Measurements from ENCODE around the gene DTNBP1. TPM values are rescaled to one million over a fixed set of nuclear protein-coding genes. Genes with fewer than 3 reads are reported as not detected.

DTNBP1 gene, protein sequence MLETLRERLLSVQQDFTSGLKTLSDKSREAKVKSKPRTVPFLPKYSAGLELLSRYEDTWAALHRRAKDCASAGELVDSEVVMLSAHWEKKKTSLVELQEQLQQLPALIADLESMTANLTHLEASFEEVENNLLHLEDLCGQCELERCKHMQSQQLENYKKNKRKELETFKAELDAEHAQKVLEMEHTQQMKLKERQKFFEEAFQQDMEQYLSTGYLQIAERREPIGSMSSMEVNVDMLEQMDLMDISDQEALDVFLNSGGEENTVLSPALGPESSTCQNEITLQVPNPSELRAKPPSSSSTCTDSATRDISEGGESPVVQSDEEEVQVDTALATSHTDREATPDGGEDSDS
- 10 to 100 TPM in 2 of 3 donors, 1 to 10 TPM in 1; 9.3 to 15.0 (median 13.4) TPM for polyA plus RNA-seq

DNA sequence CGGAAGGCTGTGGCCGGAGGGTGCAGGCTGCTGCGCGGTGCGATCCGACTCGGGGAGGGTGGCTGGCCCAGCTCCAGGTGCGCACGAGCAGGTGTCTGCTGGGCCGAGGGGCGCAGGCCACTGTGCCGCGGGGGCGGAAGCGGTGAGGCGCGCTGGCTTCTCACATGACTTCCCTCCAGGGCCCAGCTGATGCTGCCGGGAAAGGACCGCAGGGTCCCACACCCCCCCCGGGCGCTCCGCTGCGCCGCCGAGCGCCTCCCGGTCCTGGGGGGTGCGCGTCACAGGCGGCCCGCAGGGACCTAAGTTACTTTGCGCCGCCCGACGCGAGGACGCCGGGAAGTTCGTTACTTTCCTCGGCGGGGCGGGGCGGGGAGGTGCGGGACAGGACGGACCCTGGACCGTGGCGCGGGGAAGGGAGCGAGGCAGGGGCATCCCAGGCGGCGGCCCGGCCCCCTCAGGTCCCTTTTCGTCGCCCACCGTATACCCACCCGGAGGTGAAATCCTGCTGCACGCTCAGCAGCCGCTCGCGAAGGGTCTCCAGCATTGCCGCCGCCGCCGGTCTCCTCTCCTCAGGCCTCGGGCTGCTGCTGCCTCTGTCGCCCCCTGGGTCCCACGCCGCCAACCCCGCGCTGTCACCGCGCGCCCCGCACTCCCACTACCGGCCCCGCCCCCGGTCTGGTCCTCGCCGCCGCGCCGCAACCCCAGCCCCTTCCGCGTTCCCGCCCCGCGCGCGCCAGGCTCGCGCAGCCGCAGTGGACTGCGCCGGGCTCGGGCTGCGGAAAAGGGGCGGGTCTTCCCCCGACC, at the start of gene DTNBP1:
DTNBP1 (minus strand) TSS at position 703 of the 804 bp plus-strand sequence; CDS start at position 544, 159 bp downstream.
- H3K27ac ChIP-seq (ENCODE audit: low read depth, low read length), result no peak within 1 kb of the TSS
- 0 to 1% (median 1%) methylated on average over 75 to 98 of the region's 98 CpGs for WGBS, 3 donors

DNA sequence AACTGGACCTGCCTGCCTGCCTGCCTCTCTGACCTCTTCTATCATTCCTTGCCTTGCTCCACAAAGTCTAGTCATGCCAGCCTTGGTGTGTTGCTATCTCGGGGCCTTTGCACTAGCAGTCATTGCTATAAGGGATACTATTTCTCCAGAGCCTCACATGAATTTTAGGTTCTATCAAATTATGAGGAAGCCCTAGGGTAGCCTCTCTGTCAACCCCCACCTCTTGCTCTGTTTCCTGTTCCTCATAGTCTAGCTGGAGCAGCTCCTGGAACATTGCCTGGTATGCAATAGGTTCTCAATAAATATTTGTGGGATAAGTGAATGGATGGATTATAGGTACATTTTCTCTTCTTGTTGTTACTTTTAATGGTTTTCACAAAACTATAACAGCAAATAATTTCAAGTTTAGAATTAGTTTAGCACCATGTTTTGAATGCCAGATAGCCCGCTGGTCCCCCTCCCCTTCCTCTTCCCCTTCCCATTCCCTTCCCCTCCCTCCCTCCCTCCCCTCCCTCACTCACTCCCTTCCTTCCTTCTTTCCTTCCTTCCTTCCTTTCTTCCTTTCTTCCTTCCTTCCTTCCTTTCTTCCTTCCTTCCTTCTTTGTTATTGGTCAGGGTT, 46.9 kb upstream of the DTNBP1 start:
- no peak overlapping the region for H3K27ac ChIP-seq (ENCODE audit: low read depth, low read length)
- WGBS, 3 donors, result 80 to 93% (median 92%) methylated on average over 2 of the region's 2 CpGs

DNA sequence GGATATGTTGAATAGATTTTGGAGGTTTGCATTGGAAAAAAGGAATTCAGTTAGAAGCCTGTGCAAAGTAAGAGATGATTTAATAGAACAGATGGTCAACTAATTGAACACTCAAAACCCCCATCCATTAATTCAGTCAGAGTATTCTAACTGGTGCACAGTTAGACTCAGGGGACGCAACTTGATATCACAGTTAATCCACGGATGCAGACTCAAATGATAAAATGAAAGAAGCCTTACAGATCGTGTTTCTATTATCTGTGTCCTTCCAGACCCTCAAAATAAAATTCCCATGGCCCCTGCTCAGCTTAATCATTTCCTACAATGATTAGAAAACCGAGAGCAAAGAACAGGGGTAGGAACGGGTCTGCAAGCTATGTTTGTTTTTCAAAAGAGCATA, 45.4 kb upstream of the DTNBP1 start:
- H3K27ac ChIP-seq (ENCODE audit: low read depth, low read length), result no peak overlapping the region
- 66 to 74% (median 73%) methylated on average over 5 of the region's 5 CpGs for WGBS, 3 donors

DNA sequence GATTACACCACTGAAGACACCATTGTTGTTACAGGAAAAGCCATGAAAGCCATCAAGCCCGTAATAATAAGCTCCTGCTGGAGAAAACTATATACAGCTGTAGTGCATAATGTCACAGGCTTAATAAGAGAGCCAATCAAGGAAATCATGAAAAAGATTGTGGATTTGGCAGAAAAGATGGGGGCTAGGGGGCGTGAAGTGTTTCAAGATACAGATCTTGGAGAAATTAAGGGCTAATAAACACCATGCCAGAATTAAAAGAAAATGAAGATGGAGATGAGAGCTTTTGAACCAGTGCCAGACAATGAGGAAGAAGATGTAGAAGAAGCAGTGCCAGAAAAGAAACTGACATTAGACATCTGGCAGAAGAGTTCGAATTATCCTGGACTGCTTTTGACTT, 43.2 kb upstream of the DTNBP1 start:
- H3K27ac ChIP-seq (ENCODE audit: low read depth, low read length), result no peak overlapping the region
- WGBS, 3 donors, result 44 to 73% (median 61%) methylated on average over 3 of the region's 3 CpGs

DNA sequence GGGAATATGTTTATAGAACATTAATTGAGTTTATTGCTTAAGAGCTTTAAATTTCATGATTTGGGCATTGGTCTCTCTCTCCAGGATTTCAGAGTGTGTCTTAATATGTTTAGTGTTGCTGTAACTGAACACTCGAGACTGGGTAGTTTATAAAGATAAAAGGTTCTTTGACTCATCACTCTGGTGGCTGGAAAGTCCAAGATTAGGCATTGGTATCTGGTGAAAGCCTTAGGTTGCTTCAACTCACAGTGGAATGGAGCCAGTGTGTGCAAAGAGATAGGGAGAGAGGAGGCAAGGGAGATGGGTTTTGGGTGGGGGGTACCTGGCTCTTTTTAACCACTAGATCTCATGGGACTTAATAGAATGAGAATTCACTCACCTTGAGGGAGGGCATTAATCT, 35.6 kb upstream of the DTNBP1 start:
- WGBS, 3 donors, result 67 to 84% (median 73%) methylated on average over 1 of the region's 1 CpG
- no peak overlapping the region for H3K27ac ChIP-seq (ENCODE audit: low read depth, low read length)

DNA sequence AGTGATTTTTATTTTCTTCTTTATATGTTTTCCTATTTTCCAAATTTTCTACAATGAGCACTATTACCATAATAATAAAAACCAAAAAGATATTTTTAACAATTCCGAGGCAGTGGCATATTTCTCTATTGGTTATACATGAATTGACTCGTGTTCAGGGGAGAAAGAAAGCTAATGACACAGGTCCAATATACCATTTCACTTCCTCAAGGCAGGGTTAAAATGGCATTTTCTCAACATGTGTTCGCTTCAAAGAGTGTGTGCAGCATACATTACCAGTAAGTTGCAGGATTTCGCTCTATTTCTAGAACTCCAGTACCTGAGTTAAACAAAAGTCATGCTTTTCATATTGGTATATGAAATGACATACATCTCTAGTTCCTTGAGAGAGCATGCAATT, 35.1 kb upstream of the DTNBP1 start:
- no peak overlapping the region for H3K27ac ChIP-seq (ENCODE audit: low read depth, low read length)
- WGBS, 3 donors, result 83 to 94% (median 89%) methylated on average over 4 of the region's 4 CpGs

DNA sequence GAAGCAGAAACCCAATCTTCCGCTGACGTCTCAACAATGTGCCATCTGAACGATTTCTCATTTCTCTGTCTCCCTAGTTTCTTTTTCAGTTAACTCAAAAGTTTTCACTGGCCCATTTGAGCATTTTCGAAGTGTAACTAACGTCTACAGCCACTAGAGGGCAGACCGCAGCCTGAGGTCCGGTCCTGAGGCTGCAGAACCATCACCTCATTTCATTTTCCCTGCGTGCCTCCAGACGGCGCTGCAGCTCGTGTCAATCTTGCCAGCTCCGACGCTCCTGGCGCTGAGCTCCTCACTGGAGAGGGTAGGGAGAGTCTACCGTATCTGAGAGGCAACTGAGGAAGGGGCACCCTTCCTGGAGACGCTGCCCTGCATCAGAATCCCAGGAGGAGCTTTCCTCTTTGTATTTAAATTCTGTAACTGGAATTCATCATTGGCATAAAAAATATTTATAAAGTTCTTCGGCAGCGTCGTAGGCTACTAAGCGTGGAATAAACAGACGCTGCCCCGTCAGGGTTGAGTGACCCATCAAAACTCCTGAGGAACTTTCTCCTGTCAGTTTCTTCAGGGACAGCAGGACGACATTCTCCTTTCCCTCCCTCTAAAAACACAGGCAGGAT, 28.5 kb upstream of the DTNBP1 start:
- WGBS, 3 donors, result 16 to 20% (median 18%) methylated on average over 23 of the region's 23 CpGs
- no peak overlapping the region for H3K27ac ChIP-seq (ENCODE audit: low read depth, low read length)

DNA sequence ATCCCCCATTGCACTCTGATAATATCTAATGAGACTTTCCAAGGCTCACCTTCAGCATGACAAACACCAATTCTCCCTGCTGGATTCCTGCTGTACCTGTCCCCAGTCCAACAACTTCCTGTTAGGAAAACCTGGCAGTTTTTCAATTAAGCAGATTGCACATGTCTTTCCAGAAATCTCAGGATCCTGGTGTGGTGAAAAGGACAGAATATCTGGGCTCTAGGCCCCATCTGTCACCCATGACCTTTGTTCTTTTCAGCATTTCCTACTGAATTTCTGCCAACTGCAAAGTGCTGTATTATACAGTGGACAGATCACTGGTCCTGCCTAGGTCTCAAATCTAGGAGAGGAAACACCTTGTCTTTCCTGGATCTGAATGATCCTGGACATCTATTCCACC, 27.7 kb upstream of the DTNBP1 start:
- no peak overlapping the region for H3K27ac ChIP-seq (ENCODE audit: low read depth, low read length)

DNA sequence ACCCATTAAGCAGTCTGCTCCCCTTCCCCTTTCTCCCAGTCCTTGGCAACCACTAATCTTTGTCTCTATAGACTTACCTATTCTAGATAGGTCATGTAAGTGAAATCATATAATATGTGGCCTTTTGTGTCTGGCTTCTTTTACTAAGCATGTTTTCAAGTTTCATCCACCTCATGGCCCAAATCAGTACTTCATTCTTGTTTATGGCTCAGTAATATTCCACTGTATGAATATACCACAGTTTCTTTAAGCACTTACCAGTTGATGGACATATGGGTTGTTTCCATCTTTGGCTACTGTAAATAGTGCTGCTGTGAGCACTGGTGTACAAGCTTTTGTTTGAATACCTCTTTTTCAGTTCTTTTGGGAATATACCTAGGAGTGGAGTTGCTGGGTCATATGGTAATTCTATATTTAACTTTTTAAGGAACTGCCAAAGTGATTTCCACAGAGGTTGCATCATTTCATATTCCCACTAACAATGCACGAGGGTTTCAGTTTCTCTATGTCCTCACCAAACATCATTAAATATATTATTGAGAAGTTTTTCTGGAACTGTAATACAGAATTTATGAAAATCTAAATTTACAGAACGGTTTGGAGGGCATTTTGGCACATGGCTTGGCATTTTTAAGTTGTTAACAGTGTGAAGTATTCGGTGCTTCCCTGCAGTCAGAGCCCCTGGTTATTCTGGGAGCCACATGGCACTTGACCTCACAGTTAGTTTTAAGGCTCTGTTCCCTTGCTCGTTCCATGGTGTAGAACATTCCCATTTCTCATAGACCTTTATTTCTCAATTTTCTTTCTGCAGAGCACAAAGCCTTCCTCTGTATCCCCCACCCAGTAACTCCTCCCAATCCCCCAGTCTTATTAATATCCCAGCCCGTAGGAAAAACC, 27.0 kb upstream of the DTNBP1 start:
- 52 to 64% (median 57%) methylated on average over 5 of the region's 5 CpGs for WGBS, 3 donors
- H3K27ac ChIP-seq (ENCODE audit: low read depth, low read length), result no peak overlapping the region

DNA sequence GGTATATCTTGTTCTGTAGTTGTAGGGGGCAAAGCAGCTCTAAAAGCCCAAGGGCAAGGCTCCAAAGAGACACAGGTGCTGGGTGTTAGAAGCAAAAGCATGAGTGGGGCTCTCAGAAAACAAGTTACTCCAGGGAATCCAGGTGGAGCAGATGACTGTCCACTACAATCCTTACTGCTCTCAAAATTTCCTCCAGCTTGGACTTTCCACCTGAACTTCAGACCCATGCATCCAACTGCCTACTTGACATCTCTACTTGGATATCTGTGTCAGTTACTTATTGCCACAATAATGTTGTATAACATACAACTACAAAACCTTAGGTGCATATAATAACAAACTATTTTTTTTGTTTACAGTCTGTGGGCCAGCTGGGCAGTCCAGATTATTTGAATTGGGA, 22.8 kb upstream of the DTNBP1 start:
- no peak overlapping the region for H3K27ac ChIP-seq (ENCODE audit: low read depth, low read length)

DNA sequence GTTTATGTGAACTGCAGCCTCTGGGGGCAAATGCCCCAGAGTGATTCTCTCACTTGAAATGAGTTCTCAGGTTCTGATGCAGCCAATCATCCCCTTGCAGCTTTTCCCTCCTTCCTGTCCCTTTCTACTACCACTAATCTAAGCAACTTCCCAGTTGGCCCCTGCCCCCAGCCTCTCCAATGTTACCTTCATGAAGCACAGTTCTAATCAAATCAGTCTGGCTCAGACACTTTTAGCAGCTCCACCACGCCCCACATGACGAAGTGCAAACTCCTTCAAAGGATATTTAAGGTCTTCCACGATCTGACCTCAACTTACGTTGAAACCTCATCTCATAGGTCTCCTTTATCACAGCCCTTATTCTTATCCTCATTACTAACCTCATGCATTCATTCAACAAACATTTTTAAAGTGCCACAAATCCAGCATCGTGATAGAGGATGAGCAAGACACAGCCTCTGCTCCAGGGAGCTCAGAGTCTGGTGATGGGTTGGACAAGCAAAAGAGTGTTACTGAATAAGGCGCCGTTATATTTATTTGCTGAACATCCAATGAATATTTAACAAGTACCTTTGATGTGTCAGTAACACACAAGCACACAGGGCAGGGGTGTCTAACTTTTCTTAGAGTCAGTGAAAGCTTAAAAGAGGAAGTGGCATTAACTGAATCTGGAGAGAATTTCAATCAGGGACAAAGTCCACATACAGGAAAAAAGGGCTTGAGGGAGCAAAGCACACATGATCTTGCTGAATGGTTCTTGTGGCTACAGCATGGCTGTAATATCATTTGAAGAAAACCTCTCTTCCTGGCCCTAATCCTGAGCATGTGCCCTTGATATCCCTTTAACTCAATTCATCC, 20.4 kb upstream of the DTNBP1 start:
- WGBS, 3 donors, result 82 to 86% (median 83%) methylated on average over 7 of the region's 7 CpGs
- H3K27ac ChIP-seq (ENCODE audit: low read depth, low read length), result no peak overlapping the region

DNA sequence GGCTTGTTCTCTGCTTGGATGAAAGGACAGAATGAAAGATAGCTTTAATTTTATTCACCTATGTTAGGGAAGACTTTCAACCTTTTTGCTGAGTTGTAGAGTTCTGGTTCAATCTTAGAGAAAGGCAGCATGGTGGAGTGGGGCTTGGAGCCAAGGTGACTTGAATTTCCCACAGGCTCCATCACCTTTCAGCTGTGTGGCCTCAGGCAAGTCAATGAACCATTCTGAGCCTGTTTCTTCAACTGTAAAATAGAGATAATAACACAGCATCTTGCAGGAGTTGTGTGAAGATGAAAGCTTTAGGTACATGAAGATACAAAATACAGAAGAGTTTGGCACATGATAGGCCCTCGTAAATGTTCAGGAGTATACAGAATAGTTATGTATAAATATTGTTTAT, 19.1 kb upstream of the DTNBP1 start:
- 79 to 92% (median 89%) methylated on average over 1 of the region's 1 CpG for WGBS, 3 donors
- H3K27ac ChIP-seq (ENCODE audit: low read depth, low read length), result no peak overlapping the region

DNA sequence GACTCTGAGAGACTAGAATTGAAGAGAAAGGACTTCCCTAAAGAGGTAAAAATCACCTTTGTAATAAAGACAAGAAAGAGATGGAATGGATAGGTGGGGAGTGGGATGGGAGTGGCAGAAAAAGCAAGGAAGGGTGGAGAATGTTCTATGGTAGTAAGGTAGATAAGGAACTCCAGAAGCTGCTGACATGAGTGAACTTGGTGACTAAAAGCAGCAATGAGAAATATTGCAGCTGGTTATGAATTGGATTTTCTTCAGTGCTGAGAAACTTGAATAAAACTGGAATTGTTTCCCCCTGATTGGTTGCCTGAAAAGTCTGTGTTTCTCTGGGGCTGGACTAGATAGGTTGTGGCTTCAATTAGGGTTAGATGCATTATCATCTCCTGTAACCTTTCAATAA, 15.7 kb upstream of the DTNBP1 start:
- no peak overlapping the region for H3K27ac ChIP-seq (ENCODE audit: low read depth, low read length)

DNA sequence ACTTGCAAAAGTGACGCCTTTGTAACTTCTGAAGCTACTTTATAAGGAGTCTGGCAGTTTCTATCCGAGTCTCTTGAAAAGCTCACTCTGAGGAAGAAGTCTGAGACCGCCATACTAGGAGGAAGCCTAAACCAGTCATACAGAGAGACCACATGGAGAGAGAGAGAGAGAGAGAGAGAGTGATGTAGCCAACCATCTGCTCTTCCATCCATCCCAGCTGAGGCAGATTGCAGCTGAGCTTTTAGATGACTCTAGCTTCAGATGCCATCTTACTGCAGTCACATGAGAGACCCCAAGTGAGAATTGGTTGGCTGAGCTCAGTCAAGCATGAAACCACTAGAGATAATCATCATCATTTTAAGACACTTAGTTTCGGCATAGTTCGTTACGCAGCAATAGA, 15.0 kb upstream of the DTNBP1 start:
- no peak overlapping the region for H3K27ac ChIP-seq (ENCODE audit: low read depth, low read length)
- 93 to 97% (median 96%) methylated on average over 6 of the region's 6 CpGs for WGBS, 3 donors

DNA sequence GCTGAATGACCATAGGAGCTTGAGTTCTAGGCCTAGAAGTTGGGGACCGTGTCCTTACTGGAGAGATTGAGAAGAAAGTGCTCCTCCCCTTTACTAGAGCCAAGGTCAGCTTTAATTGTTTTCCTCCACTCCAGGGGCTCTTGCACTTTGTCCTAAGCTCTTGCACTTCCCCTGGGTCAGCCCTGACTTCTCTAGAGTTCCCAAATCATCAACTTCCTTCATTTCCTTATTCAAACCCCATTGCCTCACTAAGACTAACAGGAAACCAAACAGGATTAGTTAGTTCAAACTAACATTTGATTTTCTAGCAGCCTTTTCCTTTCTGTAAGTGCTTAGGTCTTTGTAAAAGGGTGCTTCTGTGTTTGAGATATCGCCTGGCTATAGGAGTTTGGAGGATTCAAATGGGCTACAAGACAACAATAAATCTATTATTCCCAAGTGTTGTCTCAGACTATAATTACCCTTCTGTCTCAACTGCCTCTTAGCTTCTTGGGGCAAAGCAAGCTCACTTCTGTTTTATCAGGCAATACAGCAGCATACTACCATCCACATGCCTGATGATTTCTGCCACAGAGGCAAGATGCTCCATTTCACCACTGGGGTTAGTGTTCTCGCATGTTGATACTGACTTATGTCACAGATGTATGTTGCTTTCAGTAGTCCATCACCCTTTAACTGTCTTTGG, 12.8 kb upstream of the DTNBP1 start:
- H3K27ac ChIP-seq (ENCODE audit: low read depth, low read length), result no peak overlapping the region
- WGBS, 3 donors, result 67 to 82% (median 70%) methylated on average over 3 of the region's 3 CpGs

DNA sequence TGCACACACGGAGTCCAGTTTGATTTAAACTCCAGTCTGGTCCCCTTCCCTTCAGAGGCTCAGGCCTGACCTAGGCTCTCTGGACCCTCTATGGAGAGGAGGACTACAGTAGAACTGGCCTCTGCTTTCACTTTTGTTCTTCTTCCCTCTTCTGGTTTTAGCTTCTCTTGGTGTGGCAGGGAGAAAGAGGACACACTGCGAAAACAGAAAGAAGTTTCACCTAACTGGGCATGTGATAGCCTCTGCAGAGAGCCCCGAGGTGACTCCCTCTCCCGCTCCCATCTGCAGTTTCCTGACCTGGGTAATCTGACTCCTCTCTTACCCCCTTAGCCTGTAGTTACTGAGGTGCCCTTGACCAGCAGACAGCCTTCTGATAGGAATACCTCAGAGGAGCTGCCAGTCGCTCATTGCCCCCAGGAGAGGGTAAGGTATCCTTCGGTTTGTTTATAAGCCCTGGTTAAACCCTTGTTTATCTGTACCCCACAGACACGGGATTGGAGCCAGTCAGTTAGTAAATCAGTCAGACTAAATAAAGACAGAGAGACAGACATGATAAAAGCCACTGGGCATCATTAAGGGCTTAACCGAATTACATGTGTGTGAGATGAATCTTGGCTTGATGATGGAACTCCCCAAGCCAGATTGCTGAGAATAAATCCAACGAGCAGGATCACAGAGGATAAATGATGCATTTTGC, 12.0 kb upstream of the DTNBP1 start:
- 76 to 78% (median 76%) methylated on average over 9 of the region's 9 CpGs for WGBS, 3 donors
- no peak overlapping the region for H3K27ac ChIP-seq (ENCODE audit: low read depth, low read length)

Data from adipose tissue (tissue), 3 donors.